HG02885 (cell line): ENCODE measurements around the gene LMTK3.

Source experiments
- ATAC-seq: cut with Tn5 transposase; IDR thresholded peaks from one replicate; pipeline ENCODE4 v1.9.1; 2021; ENCODE audit warnings: mild to moderate bottlenecking; ENCODE audit not compliant: unreplicated experiment, poor library complexity

The LMTK3 gene

DNA sequence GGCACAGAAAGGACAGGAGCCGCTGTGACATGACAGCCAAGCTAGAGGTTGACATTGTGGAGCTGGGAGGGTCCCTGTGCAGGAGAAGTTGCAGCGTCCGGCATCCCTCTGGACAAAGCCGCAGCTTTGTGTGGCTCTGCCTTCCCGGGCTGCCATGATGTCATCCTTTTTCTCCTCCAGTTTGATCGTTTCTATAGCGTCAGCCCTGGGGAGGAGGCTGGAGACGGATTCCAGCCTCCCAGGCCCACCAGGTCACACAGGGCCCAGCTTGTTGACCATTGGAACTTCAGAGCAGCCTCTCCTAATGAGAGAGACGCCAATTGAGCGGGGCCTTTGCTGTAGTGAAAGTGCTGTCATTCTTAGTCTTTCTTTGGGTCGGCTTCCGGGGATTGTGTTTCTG lies 60.0 kb downstream of the LMTK3 start:
- ATAC-seq, result no peak

DNA sequence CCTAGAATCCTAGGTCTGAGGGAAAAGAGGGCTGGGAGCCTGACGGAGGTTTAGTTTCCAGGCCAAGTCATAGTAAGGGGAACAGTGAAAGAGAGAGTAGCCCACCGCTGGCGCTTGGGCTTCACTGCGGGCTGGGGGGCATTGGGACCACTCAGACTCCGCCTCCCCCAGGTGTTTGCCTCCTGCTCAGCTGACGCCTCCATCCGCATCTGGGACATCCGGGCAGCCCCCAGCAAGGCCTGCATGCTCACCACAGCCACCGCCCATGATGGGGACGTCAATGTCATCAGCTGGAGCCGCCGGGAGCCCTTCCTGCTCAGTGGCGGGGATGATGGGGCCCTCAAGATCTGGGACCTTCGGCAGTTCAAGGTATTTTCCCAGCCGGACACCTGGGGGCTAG lies 60.8 kb downstream of the LMTK3 start:
- ATAC-seq, result no peak

DNA sequence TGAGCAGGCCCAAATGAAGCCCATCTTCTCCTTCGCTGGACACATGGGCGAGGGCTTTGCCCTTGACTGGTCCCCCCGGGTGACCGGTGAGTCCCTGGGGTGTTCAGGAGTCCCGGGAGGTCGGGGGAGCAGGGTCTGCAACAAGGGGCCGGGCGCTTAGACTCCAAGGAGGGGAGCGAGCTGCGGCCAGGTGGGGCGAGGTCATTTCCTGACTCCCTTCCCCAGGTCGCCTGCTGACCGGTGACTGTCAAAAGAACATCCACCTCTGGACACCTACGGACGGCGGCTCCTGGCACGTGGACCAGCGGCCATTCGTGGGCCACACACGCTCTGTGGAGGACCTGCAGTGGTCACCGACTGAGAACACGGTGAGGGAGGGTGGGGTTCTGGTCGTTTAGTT lies 61.2 kb downstream of the LMTK3 start:
- ATAC-seq, result no peak

DNA sequence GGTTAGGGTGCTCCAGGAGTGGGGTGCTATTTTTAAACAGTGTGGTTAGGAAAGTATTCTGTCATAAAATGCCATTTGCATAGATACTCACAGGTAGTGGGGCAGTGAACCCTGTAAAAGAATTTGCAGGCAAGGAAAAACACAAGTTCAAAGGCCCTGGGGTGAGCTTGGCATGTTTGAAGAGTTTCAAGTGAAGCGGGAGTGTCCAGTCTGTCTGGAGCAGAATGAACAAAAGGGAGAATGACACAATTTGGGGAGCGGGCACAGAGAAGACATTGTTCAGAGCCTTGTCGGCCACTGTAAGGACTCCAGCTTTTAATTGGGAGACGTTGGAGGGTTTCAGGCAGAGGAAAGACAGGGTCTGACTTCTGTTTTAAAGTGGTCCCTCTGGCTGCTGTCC lies 63.1 kb downstream of the LMTK3 start:
- no peak for ATAC-seq

DNA sequence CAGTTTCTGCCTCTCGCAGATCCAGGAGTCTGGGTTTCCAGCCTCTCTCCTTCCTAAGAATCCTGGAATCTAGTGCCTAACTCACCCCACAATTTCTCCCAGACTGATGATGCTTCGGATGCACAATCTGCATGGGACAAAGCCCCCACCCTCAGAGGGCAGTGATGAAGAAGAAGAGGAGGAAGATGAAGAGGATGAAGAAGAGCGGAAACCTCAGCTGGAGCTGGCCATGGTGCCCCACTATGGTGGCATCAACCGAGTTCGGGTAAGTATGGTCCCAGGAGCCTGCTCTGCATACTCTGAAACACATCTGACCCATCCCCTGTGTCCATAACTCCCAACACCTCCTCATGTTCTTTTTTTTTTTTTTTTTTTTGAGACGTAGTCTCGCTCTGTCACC lies 65.1 kb downstream of the LMTK3 start:
- no peak for ATAC-seq

DNA sequence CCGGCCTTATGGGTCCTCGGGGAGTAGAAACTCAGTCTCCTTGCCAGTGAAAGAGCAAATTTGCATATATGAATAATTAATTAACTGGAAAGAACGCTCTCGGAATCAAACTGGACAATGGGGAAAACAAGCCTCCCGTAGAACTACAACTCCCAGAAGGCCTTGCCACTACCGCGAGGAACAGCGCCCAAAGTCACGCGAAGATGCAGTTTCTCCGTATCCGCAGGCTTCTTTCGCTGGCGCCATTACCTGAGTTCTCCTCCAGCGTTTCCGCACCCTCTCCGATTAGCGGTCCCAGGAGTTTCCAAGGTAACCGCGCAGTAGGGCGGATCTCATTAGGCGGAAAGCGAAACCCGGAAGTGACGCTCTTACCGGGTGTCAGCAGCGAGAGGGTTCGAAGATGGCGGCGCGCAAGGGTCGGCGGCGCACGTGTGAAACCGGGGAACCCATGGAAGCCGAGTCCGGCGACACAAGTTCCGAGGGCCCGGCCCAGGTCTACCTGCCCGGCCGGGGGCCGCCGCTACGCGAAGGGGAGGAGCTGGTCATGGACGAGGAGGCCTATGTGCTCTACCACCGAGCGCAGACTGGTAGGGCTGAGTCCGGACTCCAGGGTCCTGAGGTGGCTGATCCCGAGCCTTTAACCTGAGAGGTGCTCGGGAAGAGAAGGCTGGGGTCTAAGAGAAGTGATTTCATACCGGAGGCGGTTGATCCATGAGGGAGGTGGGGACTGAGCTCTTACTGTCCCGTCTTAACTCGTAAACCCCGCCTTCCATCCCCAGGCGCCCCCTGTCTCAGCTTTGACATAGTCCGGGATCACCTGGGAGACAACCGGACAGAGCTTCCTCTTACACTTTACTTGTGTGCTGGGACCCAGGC lies 65.8 kb downstream of the LMTK3 start, which contains the start of gene GRWD1:
TSS of gene GRWD1 (plus strand) at position 378 of the 876 bp plus-strand sequence. CDS start at position 401, 23 bp downstream.
- peak; percentile 88 for ATAC-seq

DNA sequence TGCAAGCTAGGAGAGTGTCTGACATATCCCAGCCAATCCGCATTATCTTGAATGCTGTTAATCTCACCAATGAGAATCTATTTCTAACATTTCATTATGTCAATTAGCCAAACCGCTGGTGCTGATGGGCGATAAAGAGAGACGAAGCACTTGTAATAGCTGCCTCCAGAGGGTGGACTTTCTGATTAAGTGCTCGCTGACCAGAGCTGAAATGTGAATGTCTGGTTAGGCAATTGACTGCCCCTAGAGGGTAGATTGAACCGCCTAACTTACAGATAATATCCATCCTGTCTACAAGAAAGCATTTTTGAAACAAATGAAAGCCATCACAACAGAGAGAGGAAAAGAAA lies 66.4 kb downstream of the LMTK3 start:
- ATAC-seq, result peak; percentile 15

DNA sequence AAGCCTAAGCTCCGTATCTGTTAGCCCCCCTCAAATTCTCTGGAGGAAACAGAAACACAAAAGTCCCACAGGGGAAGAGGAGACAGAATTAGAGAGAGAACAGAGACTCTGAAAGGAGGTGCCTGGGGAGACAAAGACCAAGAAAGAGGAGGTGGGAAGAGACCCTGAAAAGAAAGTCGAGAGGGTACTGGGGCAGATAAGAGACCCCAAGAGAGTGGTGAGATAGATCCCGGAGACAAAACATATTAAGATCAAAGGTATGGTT lies 66.8 kb downstream of the LMTK3 start:
- no peak for ATAC-seq

DNA sequence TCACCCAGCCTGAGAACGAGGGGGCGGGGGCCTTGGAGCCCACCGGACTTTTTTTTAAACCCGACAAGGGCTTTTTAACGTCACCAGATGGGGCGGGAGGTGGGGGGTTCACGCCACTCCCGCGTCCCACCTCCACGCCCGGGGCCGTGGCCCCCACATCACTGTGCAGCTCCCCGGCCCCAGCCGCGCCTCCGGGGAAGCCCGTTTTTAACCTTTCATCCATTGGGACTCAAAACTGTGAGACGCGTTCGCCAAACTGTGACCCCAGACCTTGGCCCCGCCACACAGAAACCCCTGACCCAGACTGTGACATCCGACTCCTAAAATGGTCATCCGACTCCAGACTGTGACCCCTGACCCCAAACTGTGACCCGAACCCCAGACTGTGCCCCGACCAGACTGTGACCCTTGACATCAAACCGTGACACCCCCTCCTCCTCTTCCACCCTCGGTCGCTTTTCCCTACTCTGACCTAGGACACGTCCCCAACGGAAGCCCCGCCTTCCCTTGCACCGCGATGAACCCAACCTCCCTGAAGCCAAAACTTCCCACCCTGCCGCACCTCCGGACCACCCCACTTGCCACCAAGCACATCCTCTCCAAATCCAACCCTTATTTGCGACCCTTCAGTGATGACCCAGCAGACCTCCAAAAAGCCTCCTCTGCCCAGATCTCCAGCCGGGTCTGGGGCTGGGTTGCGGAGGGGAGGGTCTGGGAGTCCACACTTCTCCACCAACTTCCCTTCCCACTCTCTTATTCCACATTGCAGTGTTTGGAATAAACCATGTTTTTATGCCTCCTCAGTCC lies 67.3 kb downstream of the LMTK3 start:
- no peak for ATAC-seq

DNA sequence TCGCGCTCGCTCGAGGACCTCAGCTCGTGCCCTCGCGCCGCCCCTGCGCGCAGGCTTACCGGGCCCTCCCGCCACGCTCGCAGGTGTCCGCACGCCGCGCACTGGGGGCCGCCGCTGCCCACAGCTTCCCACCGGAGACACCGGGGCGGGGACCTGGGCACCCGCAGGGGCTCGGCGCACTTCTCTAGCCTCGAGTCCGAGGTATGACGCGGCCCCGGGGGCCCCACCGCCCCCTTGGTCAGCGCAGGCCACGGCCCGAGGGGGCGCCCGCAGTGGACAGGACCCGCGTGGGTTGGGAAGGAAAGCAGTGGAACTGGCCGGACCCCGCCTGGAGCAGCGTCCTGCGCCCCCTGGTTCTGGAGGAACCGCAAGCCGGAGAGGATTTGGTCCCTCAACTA lies 67.9 kb downstream of the LMTK3 start:
- ATAC-seq, result no peak

DNA sequence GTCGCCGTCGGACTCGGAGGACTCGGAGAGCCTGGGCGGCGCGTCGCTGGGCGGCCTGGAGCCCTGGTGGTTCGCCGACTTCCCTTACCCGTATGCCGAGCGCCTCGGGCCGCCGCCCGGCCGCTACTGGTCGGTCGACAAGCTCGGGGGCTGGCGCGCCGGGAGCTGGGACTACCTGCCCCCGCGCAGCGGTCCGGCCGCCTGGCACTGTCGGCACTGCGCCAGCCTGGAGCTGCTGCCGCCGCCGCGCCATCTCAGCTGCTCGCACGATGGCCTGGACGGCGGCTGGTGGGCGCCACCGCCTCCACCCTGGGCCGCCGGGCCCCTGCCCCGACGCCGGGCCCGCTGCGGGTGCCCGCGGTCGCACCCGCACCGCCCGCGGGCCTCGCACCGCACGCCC lies 68.4 kb downstream of the LMTK3 start:
- no peak for ATAC-seq

DNA sequence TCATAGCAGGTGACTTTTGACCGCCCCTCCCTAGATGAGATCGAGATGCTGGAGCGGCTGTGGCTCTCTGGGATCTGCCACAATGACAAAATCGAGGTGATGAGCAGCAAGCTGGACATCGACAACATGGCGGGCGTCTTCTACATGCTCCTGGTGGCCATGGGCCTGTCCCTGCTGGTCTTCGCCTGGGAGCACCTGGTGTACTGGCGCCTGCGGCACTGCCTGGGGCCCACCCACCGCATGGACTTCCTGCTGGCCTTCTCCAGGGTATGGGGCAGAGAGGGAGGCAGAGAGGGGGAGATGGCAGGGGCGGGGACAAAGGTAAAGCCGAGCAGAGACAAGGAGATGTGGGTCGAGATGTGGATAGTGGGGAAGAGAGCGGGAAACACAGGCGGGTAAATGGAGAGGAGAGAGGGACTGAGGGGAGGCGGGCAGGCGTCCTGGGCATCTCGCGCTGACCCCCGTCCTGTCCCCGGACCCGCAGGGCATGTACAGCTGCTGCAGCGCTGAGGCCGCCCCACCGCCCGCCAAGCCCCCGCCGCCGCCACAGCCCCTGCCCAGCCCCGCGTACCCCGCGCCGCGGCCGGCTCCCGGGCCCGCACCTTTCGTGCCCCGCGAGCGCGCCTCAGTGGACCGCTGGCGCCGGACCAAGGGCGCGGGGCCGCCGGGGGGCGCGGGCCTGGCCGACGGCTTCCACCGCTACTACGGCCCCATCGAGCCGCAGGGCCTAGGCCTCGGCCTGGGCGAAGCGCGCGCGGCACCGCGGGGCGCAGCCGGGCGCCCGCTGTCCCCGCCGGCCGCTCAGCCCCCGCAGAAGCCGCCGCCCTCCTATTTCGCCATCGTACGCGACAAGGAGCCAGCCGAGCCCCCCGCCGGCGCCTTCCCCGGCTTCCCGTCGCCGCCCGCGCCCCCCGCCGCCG lies 69.3 kb downstream of the LMTK3 start:
- no peak for ATAC-seq

DNA sequence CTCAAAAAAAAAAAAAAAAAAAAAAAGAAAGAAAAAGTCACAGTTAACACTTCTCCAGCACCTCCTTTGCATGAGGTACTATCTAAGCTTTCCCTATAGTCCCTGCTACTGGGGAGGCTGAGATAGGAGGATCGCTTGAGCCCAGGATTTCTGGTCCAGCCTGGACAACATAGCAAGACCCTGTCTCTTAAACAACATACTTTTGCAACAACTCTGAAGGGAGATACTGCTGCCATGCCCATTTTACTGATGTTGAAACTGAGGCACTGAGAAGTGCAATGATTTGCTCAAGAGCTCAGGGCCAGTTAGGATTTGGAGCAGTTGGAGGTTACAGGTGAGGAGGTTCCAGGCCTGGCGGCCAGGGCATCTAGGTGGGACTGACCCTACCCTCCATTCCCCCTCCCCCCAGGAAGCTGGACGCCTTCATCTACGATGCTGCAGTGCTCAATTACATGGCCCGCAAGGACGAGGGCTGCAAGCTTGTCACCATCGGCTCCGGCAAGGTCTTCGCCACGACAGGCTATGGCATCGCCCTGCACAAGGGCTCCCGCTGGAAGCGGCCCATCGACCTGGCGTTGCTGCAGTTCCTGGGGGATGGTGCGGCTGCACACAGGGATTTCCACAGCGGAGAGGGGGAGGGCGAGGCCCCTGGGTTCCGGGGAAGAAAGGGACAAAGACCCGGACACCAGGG lies 70.1 kb downstream of the LMTK3 start:
- no peak for ATAC-seq

DNA sequence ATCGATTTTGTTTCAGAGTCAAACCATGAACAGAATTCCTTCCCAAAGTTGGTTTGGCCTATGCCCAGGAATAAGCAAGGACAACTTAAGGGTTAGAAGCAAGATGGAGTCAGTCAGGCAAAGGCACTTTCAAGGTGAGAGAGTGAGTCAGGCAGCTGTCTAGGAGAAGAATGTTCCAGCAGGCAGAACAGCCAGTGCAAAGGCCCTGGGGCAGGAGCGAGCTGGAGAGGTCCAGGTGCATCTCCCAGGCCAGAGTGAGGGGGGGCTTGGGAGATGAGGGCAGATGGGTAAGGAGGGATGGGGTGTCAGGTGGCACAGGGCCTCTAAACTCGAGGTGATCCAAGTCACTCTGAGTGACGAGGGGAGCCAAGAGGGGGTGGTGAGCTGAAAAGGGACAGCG lies 75.0 kb downstream of the LMTK3 start:
- no peak for ATAC-seq
